Endothelial cell of umbilical vein (primary cell): ENCODE data around the gene HDLBP. TPM values are rescaled to one million over a fixed set of nuclear protein-coding genes. Genes with fewer than 3 reads are reported as not detected.

Source experiments
- BruUV-seq: library from RNA; stranded (reverse); fragments of 400-500 nt; replicated peaks from 2 replicates; lab custom pipeline; 2021; lab: Mats Ljungman, UMichigan
- CTCF ChIA-PET: fragments of 300-600, 350-600 bp; sonication (Branson Sonifier 250); formaldehyde crosslinking; loops from one replicate; lab custom pipeline; 2021; ENCODE audit warnings: antibody characterized with exemption, inconsistent platforms; lab: Charles Lee
- POLR2A ChIA-PET: fragments of 300-600, 350-600 bp; sonication (Branson Sonifier 250); formaldehyde crosslinking; loops from one replicate; lab custom pipeline; 2021; ENCODE audit warnings: antibody characterized with exemption, inconsistent platforms; lab: Charles Lee
- DNase-seq: peaks from one replicate; pipeline ENCODE4 v3.0.0-alpha.2; 2011; ENCODE audit warnings: low read depth, low spot score
- FAIRE-seq: peaks from 2 replicates; lab custom pipeline; 2011; peaks lifted over from hg19 to GRCh38; lab: Jason Lieb, UNC
- H2AFZ ChIP-seq: 2 replicates; pipeline ENCODE4 v1.6.0; 2012; ENCODE audit warnings: low read depth, low read length, control low read depth, inconsistent platforms
- H3K27ac ChIP-seq: 2 replicates; pipeline ENCODE4 v1.5.1; 2011; ENCODE audit warnings: low read depth, mild to moderate bottlenecking, control low read depth, low read length, moderate library complexity; ENCODE audit not compliant: insufficient read depth
- H3K27me3 ChIP-seq, 2 experiments: 2 replicates each; pipeline versions ENCODE4 v1.6.0 to v1.6.1; 2011; ENCODE audit warnings: low read length in 2 of 2, mixed read lengths in 1 of 2; ENCODE audit not compliant: control insufficient read depth in 2 of 2, insufficient read depth in 2 of 2
- H3K36me3 ChIP-seq, 2 experiments: 2 replicates in 1 of 2; 3 replicates in 1 of 2; pipeline ENCODE4 v1.5.1; 2011; ENCODE audit warnings: low read length in 2 of 2, mild to moderate bottlenecking in 1 of 2, moderate library complexity in 1 of 2; ENCODE audit not compliant: control insufficient read depth in 2 of 2, insufficient read depth in 2 of 2; ENCODE audit errors: extremely low read depth in 1 of 2
- H3K4me1 ChIP-seq: 3 replicates; pipeline ENCODE4 v1.5.1; 2011; ENCODE audit warnings: mild to moderate bottlenecking, low read length; ENCODE audit not compliant: control insufficient read depth, insufficient read depth; ENCODE audit errors: extremely low read depth
- H3K4me2 ChIP-seq: 2 replicates; pipeline ENCODE4 v1.6.1; 2011; ENCODE audit warnings: low read length, control low read depth, mixed read lengths; ENCODE audit not compliant: insufficient read depth
- H3K4me3 ChIP-seq, 3 experiments: fragments of 200-600 bp in 1 of 3; sonication (generic), shearing (Covaris generic) in 1 of 3; replicated peaks in 1 of 3; 2 replicates each; pipeline ENCODE4 v1.5.1; 2011 to 2016; ENCODE audit warnings: control low read depth in 3 of 3, low read length in 3 of 3, mild to moderate bottlenecking in 2 of 3, inconsistent platforms in 1 of 3, low read depth in 1 of 3, moderate library complexity in 1 of 3; ENCODE audit not compliant: insufficient read depth in 1 of 3
- H3K79me2 ChIP-seq: 2 replicates; pipeline ENCODE4 v1.6.0; 2012; ENCODE audit warnings: low read length, inconsistent platforms; ENCODE audit not compliant: control insufficient read depth, insufficient read depth
- H3K9ac ChIP-seq: replicated peaks from 2 replicates; pipeline ENCODE3; 2011; ENCODE audit warnings: low read length, control low read depth; ENCODE audit not compliant: insufficient read depth; ENCODE audit errors: extremely low read depth
- H3K9me1 ChIP-seq: replicated peaks from 3 replicates; pipeline ENCODE4 v1.6.0; 2011; ENCODE audit warnings: mild to moderate bottlenecking, low read length; ENCODE audit not compliant: control insufficient read depth, insufficient read depth; ENCODE audit errors: extremely low read depth
- H3K9me3 ChIP-seq: replicated peaks from 2 replicates; pipeline ENCODE4 v1.5.1; 2012; ENCODE audit warnings: low read length, inconsistent platforms; ENCODE audit not compliant: control insufficient read depth, insufficient read depth
- H4K20me1 ChIP-seq: replicated peaks from 2 replicates; pipeline ENCODE3; 2011; ENCODE audit warnings: mild to moderate bottlenecking, low read length; ENCODE audit not compliant: control insufficient read depth, insufficient read depth; ENCODE audit errors: extremely low read depth
- CTCF ChIP-seq, 2 donors: IDR thresholded peaks; 1 replicate in 1 of 2; 2 replicates in 1 of 2; pipeline ENCODE4 v1.5.1; 2011; ENCODE audit warnings: low read length in 2 of 2, mild to moderate bottlenecking in 2 of 2, moderate library complexity in 2 of 2, control low read depth in 1 of 2, inconsistent platforms in 1 of 2, low read depth in 1 of 2; ENCODE audit not compliant: insufficient read depth in 1 of 2; ENCODE audit errors: extremely low read depth in 1 of 2
- EZH2 ChIP-seq: IDR thresholded peaks from 2 replicates; pipeline ENCODE4 v1.6.1; 2012; ENCODE audit warnings: borderline replicate concordance, low read depth, mild to moderate bottlenecking, moderate library complexity, low read length, inconsistent platforms; ENCODE audit not compliant: severe bottlenecking
- MAX ChIP-seq: IDR thresholded peaks from 2 replicates; pipeline ENCODE4 v1.6.1; 2011; ENCODE audit not compliant: insufficient read depth, insufficient read length
- POLR2A ChIP-seq: IDR thresholded peaks from 2 replicates; pipeline ENCODE4 v1.6.1; 2012; ENCODE audit warnings: low read depth, mild to moderate bottlenecking, control low read depth, low read length
- dilution Hi-C: fragments of 300-500 bp; cut with MboI; formaldehyde crosslinking; loops from one replicate; pipeline ENCODE4 v1.15.0; 2019; ENCODE audit warnings: low sequenced_read_pairs; ENCODE audit not compliant: extremely low pct_ligation_motif_present
- intact Hi-C: fragments of 100-400 bp; cut with micrococcal nuclease; formaldehyde crosslinking; loops from one replicate; pipeline ENCODE4 v1.10.0; 2022
- polyA plus RNA-seq, 4 experiments: library from polyadenylated mRNA; depleted of rRNA in 3 of 4; stranded (reverse) in 3 of 4; unstranded in 1 of 4; fragments of >200 nt; gene quantifications; 2 replicates each; pipeline versions ENCODE4 v1.2.1 to v1.2.3, GENCODE V29; 2011 to 2012; ENCODE audit warnings: missing spikeins in 1 of 4
- total RNA-seq: library from RNA; stranded (reverse); gene quantifications from 2 replicates; pipeline ENCODE4 v1.2.3, GENCODE V29; 2021

Gene HDLBP
- total and polyA plus RNA-seq, 2 donors (not counting 3 experiments of a cell fraction or from before 2014, with no cell fraction given) = 379 to 569 TPM

GRCh38 chr2:241261628-241262027 is 53.8 kb downstream of the HDLBP start:
- no peak for FAIRE-seq

More at GRCh38 chr2:241261628-241262027, 53.8 kb downstream of the HDLBP start:
- H3K27ac ChIP-seq = no peak overlapping the region
- H3K9me3 ChIP-seq = no peaks in the 10 kb centered on the region
- BruUV-seq = no TSS peak
- H3K4me2 ChIP-seq = no peak overlapping the region
- H3K27me3 ChIP-seq = no peaks in the 10 kb centered on the region
- H3K79me2 ChIP-seq = peaks cover 38% of the 10 kb centered on the region
- POLR2A ChIA-PET = no interaction called here
- intact Hi-C loops (no loop called here), dilution Hi-C loops (no loop called here)
- H3K4me1 ChIP-seq = peaks cover 11% of the 10 kb centered on the region
- TF ChIP-seq MAX = no peak
- TF ChIP-seq CTCF (IDR thresholded peaks at IDR 0.05; ENCODE audit: extremely low read depth in 1 of 2, insufficient read depth in 1 of 2, low read depth in 1 of 2, low read length in 2 of 2) = no peak
- TF ChIP-seq POLR2A = no peak
- TF ChIP-seq EZH2 = no peak
- H4K20me1 ChIP-seq = no peaks in the 10 kb centered on the region
- H3K9me1 ChIP-seq = no peaks in the 10 kb centered on the region
- peaks cover 29 to 44% of the 10 kb centered on the region in 2 experiments for H3K36me3 ChIP-seq
- H2AFZ ChIP-seq = no peak overlapping the region
- CTCF ChIA-PET = no interaction called here
- no peak overlapping the region for H3K9ac ChIP-seq
- no peak for DNase-seq
- H3K4me3 ChIP-seq = no peak overlapping the region
